IgD-negative memory B cell (primary cell): Measurements from ENCODE around the gene OSBPL5. TPM values are rescaled to one million over a fixed set of nuclear protein-coding genes. Genes with fewer than 3 reads are reported as not detected.

Experiments used
- H3K27ac Mint-ChIP-seq, 3 donors: one replicate each; pipeline ENCODE4 v1.8.0; 2020 to 2022; ENCODE audit warnings: mild to moderate bottlenecking in 3 of 3, mixed read lengths in 3 of 3, moderate library complexity in 1 of 3
- H3K27me3 Mint-ChIP-seq: one replicate; pipeline ENCODE4 v1.8.0; 2021; ENCODE audit warnings: mixed read lengths
- H3K36me3 Mint-ChIP-seq: one replicate; pipeline ENCODE4 v1.8.0; 2020; ENCODE audit warnings: mild to moderate bottlenecking, mixed read lengths
- H3K4me1 Mint-ChIP-seq, 3 donors: one replicate each; pipeline ENCODE4 v1.8.0; 2020 to 2022; ENCODE audit warnings: mixed read lengths in 3 of 3, mild to moderate bottlenecking in 1 of 3
- H3K4me3 Mint-ChIP-seq, 4 donors: one replicate each; pipeline ENCODE4 v1.8.0; 2020 to 2022; ENCODE audit warnings: mild to moderate bottlenecking in 4 of 4, mixed read lengths in 4 of 4, moderate library complexity in 3 of 4
- H3K9me3 Mint-ChIP-seq, 3 donors: one replicate each; pipeline ENCODE4 v1.8.0; 2020 to 2021; ENCODE audit warnings: mixed read lengths in 3 of 3, mild to moderate bottlenecking in 1 of 3
- polyA plus RNA-seq: library from polyadenylated mRNA; unstranded; fragments of 300-500 nt; fragmentation: Illumina TruSeq; gene quantifications from one replicate; pipeline ENCODE4 v1.2.3, GENCODE V29; 2021

OSBPL5 gene
- polyA plus RNA-seq, 1 donor from 2014 or later, result 0.25 TPM

DNA sequence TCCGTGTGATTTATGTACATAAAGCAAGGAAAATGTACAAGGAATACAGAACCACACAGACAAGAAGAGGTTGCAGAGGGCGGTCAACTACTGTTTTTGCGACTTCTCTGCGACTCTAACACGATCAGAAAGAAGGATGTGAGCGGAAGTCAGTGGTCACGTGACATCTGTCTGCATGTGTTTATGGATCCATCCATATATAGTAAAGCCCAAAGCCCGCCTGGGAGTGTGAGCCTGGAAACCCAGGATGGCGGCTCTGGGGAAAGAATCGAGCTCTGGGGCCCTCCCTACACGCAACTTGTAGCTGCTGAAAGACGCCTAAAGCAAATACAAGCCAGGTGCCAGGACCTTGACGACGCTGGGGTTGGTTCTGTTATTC, 8.8 kb downstream of the OSBPL5 start:
- H3K36me3 Mint-ChIP-seq, result peaks cover 1% of the 10 kb centered on the region
- peaks cover 16% of the 10 kb centered on the region for H3K27me3 Mint-ChIP-seq
- H3K4me3 Mint-ChIP-seq, result no peak overlapping the region
- H3K4me1 Mint-ChIP-seq, result peaks cover 0 to 2% (median 0%) of the 10 kb centered on the region in 3 donors
- peaks cover 0 to 3% (median 0%) of the 10 kb centered on the region in 3 donors for H3K9me3 Mint-ChIP-seq
- no peak overlapping the region for H3K27ac Mint-ChIP-seq

DNA sequence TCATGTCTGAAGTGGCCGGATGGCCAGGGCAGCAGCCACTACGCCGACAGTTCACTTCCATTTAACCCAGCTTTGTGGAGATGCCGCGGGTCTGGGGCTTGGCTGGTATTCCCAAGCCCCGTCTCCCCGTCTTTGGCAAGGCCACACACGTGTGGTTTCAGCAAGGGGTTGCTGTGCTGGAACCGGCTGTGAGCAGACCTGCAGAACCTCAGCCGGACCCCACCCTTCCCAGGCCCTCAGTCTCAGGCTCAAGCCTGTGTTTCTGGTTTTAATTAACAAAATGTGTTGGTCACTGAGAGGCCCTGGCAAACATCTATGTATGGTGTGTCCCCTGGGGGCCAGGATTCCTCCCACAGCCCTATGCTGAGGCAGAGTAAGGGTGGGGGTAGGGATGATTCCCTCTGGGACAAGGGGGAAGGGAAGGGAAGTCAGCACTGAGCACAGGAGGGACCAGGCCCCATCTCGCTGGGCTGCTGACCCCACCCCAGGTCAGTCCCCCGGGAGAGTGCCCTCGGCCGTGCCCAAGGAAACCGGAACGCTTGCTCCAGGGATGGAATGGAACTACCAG, 9.3 kb downstream of the OSBPL5 start:
- no peak overlapping the region for H3K4me3 Mint-ChIP-seq
- H3K9me3 Mint-ChIP-seq, result peaks cover 0 to 1% (median 0%) of the 10 kb centered on the region in 3 donors
- H3K27me3 Mint-ChIP-seq, result peaks cover 13% of the 10 kb centered on the region
- H3K4me1 Mint-ChIP-seq, result peaks cover 0 to 2% (median 0%) of the 10 kb centered on the region in 3 donors
- H3K36me3 Mint-ChIP-seq, result peaks cover 1% of the 10 kb centered on the region
- no peak overlapping the region for H3K27ac Mint-ChIP-seq

DNA sequence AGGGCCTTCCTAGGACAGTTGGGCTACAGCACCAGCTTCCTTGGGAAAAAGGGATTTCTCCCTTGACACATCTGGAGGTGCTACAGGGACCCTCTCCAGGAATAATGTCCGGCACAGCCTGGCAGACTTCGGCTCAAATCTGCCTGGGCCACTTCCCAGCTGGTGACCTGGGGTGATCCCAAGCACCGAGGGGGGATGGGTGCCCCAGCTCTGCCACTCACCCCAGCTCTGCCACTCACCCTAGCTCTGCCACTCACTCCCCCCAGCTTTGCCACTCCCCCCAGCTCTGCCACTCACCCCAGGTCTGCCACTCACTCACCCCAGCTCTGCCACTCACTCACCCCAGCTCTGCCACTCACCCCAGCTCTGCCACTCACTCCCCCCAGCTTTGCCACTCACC, 9.9 kb downstream of the OSBPL5 start:
- Mint-ChIP-seq H3K27me3 (peaks cover 13% of the 10 kb centered on the region), H3K4me1 (peaks cover 0 to 2% (median 0%) of the 10 kb centered on the region in 3 donors), H3K9me3 (peaks cover 0 to 1% (median 0%) of the 10 kb centered on the region in 3 donors), H3K4me3 (no peak overlapping the region), H3K27ac (no peak overlapping the region), H3K36me3 (peaks cover 1% of the 10 kb centered on the region)

DNA sequence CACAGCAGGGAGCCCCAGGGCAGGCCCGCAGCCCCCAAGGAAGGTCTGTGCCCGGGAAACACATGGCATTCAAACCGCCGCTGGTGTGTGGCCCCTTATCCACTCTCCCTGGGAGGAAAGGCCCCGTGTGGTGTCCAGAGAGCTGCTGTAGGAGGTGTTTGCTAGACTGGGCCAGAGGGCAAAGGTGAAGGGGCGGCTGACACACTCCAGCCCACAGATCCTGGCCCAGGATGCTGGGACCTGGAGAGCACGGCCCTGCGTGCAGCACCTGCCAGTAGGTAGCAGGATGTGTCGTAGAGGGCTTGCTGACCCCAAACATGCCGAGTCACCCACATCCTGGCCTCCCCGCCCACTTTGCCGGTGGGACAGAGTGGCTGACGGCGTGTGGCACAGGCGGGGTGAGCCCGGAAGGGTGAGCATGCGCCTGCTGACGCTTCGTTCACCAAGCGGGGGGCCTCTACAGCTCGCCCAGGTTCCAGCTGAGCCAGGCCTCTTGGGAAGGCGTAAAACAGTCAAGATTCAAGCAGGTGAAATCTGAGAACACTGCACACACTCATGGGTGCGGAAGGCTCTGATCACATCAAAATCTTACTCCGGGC, 11.0 kb downstream of the OSBPL5 start:
- H3K4me1 Mint-ChIP-seq, result peaks cover 0 to 2% (median 0%) of the 10 kb centered on the region in 3 donors
- H3K36me3 Mint-ChIP-seq, result peaks cover 1% of the 10 kb centered on the region
- H3K27ac Mint-ChIP-seq, result no peak overlapping the region
- peaks cover 12% of the 10 kb centered on the region for H3K27me3 Mint-ChIP-seq
- H3K9me3 Mint-ChIP-seq, result peaks cover 0 to 1% (median 0%) of the 10 kb centered on the region in 3 donors
- no peak overlapping the region for H3K4me3 Mint-ChIP-seq

DNA sequence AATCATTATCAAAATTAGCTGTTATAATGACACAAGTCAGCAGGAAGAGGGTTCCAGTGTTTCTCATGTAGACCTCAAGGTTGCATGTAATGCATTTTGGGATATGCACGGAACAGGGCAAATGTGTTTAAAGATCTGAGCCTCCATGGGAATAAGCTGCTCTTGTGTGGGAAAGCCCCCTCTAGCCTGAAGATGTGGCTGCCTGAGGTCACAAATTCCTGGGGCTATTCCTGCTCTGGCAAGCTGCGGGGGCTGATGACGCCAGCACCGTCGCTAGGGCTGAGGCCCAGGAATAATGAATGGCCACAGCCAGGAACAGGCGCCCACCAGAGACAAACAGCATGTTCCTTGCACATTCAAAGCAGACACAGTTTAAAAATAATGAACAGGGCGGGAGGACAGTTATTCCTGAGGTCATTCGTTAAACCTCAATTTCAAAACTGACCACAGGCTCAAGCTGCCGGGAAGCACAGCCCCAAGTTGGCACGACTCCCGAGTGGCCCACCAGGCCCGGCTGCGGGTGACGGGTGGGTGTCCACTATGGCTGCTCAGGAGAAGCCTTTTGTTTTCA, 11.7 kb downstream of the OSBPL5 start:
- Mint-ChIP-seq H3K4me1 (peaks cover 0 to 2% (median 0%) of the 10 kb centered on the region in 3 donors), H3K9me3 (peaks cover 0 to 1% (median 0%) of the 10 kb centered on the region in 3 donors), H3K36me3 (no peaks in the 10 kb centered on the region), H3K4me3 (no peak overlapping the region), H3K27me3 (peaks cover 10% of the 10 kb centered on the region), H3K27ac (no peak overlapping the region)

DNA sequence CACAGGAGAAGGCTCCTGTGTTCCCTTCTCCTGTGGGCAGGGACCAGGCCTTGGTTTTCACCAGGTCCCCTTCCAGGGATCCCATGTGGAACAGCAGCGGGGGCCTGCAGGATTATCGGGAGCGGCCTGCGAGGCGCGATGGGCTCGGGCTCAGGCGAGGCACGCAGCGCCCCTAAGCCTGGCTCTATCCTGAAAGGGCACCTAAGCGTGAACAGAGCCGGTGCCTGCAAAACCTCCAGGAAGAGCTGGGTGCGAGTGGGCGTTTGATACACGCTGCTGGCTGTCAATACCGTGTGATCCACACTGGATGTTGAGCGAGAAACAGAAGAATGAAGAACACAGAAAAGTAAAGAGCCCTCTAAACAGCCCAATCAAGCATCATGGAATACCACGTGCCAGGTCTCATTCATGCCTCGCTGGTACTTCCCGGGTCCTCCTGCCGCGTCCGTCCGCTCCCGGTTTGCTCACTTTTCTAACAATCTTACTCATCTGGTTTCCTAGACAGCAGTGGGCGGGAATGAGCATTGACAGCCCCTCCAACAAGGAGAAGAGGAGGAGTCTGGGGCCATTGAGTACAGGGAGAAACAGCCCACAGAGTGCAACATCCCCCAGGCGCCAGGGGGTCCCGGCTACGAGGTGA, 12.5 kb downstream of the OSBPL5 start:
- peaks cover 0 to 1% (median 0%) of the 10 kb centered on the region in 3 donors for H3K9me3 Mint-ChIP-seq
- no peaks in the 10 kb centered on the region for H3K36me3 Mint-ChIP-seq
- no peak overlapping the region for H3K27ac Mint-ChIP-seq
- H3K4me3 Mint-ChIP-seq, result no peak overlapping the region
- H3K27me3 Mint-ChIP-seq, result peaks cover 14% of the 10 kb centered on the region
- peaks cover 0 to 2% (median 0%) of the 10 kb centered on the region in 3 donors for H3K4me1 Mint-ChIP-seq

DNA sequence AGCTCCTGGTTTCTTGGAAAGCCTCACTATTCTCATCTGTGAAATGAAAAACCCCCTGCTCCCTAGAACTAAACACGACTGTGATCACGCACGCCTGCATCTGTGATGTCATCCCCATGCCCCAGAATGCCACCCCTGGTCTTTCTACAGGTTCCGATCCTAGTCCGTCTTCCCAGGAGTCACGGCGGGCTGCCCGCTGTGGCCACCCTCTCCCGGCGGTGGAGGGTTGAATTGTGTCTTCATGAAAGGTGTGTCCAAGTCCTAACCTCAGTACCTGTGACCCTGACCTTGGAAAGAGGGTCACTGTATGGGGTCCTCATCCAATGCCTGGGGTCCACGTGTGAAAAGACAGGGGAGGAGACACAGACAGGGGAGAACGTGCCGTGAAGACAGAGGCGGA, 14.4 kb downstream of the OSBPL5 start:
- no peaks in the 10 kb centered on the region for H3K4me1 Mint-ChIP-seq
- no peak overlapping the region for H3K27ac Mint-ChIP-seq
- peaks cover 9% of the 10 kb centered on the region for H3K27me3 Mint-ChIP-seq

DNA sequence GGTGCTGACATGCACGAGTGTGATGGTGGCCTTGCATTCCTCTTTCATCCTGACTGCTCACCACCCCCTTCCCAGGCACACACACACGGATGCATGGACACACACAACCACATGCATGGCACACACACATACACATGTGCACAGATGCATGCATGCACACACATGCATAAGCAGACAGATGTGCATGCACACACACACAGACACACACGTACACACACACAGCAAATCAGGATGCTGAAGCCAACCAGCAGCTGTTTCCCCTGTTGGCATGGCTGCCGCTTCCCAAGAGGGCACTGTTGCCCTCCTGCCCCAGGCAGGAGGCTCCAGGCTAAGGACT, 15.3 kb downstream of the OSBPL5 start:
- Mint-ChIP-seq H3K4me3 (no peak overlapping the region), H3K36me3 (no peaks in the 10 kb centered on the region), H3K27ac (no peak overlapping the region), H3K9me3 (no peaks in the 10 kb centered on the region), H3K27me3 (peaks cover 9% of the 10 kb centered on the region), H3K4me1 (no peaks in the 10 kb centered on the region)

More for the DNA sequence above, 14.4 kb downstream of the OSBPL5 start:
- no peaks in the 10 kb centered on the region for H3K36me3 Mint-ChIP-seq
- no peaks in the 10 kb centered on the region for H3K9me3 Mint-ChIP-seq
- H3K4me3 Mint-ChIP-seq, result peak overlapping the region in 1 of 4 donors; percentile 63

DNA sequence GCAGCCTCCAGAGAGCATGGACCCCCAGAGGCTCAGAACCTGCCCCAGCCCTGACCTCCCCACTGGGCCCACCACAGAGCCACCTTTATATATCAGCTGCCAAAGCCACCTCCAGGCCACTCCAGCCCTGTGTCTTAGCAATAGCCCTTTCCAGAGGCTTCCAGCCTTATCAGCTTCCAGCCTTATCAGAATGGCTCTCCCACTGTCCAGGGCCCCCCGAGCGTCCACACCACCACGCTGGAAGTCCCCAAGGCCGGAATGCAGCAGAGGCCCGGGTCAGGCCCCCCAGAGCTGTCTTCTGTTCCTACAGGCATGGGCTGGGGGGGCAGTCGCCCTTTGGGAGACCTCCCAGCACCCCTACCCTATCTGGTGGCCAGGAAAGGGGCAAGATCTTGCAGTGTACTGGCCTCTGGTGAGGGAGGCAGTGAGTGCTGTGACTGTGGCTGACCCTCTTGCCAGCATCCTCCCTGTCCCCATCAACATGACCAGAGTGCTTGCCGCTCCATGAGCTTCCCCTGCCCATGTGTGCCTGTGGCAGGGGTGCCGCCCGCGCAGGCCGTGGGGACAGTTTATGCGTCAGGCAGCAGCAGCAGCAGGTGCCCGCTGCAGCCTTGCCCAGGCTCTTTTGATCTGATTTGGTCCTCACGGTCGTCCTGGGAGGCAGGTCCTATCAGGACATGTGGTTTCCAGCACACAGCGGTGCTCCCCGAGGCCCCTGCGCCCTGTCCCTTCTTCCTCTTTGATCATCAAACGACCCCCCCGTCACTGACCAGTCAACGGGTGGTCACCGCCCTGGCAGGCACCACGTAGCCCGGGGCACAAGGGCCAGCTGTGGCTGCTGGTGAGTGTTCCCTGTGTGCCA, 15.9 kb downstream of the OSBPL5 start:
- Mint-ChIP-seq H3K4me3 (no peak overlapping the region), H3K4me1 (no peaks in the 10 kb centered on the region), H3K36me3 (no peaks in the 10 kb centered on the region), H3K27ac (no peak overlapping the region), H3K27me3 (peaks cover 9% of the 10 kb centered on the region), H3K9me3 (no peaks in the 10 kb centered on the region)

DNA sequence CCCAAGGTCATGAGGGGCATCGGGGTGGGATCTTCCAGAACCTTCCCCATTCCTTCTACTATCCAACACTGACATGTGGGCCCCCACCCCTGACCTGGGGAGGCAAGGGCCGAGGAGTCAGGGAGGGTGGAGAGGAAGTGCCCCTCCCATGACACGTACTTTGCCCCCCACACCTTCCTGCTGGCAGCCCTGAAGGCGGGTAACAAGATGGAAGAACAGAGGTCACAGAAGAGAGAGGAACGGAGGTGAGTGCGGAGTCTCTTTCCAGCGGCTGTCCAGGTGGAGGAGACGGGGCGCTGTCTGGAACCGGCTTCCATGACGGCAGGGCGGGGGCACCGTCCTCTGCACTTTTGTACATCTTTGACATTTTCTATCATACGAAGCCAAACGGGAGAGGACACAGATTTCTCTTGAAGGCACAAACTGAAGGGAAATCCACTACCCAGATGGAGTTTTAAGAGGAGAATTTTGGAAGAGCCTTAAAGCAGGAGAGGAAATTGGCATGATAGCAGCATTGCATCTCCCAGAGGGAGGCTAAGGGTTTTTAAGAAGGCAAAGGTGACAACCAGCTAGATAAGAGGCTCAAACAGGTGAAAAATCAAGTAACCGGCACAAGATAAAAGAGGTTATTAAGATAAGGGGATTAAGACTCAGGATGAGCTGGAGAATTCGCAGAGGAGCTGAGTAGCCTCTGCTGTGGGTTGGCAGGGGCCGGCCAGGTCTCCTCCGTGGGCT, 16.7 kb downstream of the OSBPL5 start:
- Mint-ChIP-seq H3K27ac (peak overlapping the region in 1 of 3 donors; percentile 46), H3K36me3 (no peaks in the 10 kb centered on the region), H3K4me3 (peak overlapping the region in 1 of 4 donors; percentile 17), H3K27me3 (peaks cover 9% of the 10 kb centered on the region), H3K9me3 (no peaks in the 10 kb centered on the region), H3K4me1 (no peaks in the 10 kb centered on the region)

DNA sequence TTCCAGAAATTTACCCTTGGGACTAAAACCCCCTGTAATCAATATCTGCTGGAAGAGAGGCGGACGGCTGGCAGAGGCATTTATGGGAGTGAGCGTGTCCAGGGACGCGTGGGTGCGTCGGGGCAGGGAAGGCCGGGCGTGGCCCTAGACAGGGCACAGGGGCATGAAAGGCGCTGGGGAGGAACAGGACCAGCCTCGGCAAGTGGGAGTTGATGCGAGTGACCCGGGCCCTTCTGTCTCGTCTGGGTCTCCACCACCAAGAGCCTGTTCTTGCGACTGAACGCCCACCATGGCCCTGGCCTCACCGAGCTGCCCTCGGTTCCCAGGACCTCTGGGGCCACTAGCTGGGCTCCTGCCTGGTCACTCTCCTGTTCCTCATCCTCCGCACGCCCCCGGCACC, 17.5 kb downstream of the OSBPL5 start:
- Mint-ChIP-seq H3K9me3 (no peaks in the 10 kb centered on the region), H3K27ac (no peak overlapping the region), H3K4me3 (no peak overlapping the region), H3K36me3 (peaks cover under 1% of the 10 kb centered on the region), H3K27me3 (peaks cover 6% of the 10 kb centered on the region), H3K4me1 (no peaks in the 10 kb centered on the region)

DNA sequence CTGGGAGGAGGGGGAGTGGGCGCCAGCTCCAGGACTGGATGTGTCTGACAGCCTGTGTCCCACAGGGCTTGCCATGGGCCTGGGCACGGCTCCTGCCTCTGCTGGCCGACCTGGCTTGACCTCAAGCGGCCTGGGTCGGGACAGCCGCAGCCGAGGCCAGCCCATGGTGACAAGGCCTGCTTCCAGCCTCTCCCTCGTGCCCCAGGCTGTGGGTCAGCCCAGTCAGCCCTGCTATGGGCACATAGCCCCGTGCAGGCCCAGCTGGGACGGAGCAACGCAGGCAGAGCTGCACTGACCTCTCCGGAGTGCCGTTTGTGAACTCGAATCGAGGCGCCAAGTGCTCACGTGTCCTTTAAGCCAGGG, 17.9 kb downstream of the OSBPL5 start:
- Mint-ChIP-seq H3K27me3 (peaks cover 5% of the 10 kb centered on the region), H3K9me3 (no peaks in the 10 kb centered on the region), H3K4me1 (no peaks in the 10 kb centered on the region), H3K27ac (no peak overlapping the region), H3K4me3 (no peak overlapping the region), H3K36me3 (peaks cover 3% of the 10 kb centered on the region)

DNA sequence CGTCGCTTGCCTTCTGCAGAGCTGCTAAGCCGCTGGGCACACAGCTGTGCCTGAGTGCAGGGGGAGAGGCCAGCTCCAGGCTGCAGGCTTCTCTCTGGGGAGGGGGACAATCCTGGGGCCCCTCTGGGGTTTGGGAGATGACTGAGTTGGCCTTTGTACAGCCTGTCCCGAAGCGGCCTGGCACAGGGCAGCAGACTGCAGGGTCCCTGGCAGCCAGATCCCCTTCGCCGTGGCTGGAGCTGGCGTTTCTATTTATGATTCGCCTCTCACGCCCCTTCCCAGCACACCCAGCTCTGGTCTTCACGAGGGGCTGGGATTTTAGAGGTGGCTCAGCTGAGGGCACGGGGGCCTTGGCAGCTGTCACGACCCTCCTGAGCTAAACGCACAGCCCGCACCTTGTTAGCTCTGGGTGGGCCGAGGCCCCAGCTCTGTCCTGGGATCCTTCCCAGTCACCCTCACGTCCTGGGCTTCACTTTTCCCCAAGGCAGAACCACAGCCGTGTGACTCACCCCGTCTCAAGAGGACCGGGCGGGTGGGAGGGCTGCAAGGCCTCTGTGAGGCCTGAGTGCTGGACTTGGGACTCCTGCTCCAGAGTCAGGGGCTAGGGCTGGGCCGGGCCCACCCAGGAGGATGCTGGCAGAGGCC, 18.4 kb downstream of the OSBPL5 start:
- Mint-ChIP-seq H3K4me3 (no peak overlapping the region), H3K36me3 (peaks cover 3% of the 10 kb centered on the region), H3K9me3 (no peaks in the 10 kb centered on the region), H3K4me1 (no peaks in the 10 kb centered on the region), H3K27ac (no peak overlapping the region), H3K27me3 (peaks cover 5% of the 10 kb centered on the region)

DNA sequence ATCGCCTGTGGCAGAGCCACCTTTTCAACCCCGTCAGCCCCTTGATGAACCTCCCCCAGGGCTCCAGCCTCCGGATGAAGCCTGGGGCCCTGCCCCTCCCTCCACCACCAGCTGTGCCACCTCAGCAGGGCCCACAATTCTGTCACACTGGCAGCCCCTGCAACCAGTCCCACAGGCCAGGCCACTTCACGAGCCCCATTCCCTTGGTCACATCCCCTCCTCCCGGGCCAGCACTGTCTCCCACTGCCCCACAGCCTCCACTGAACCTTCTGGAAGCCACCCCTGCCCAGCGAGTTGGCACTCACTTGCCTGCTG, 19.9 kb downstream of the OSBPL5 start:
- Mint-ChIP-seq H3K36me3 (peaks cover 3% of the 10 kb centered on the region), H3K9me3 (no peaks in the 10 kb centered on the region), H3K27me3 (peaks cover 6% of the 10 kb centered on the region), H3K4me1 (no peaks in the 10 kb centered on the region), H3K27ac (no peak overlapping the region), H3K4me3 (no peak overlapping the region)
